Cortex of kidney (tissue), 1 donor: ENCODE measurements around the gene UQCC5.

ENCODE experiments used
- DNase-seq: peaks from one replicate; lab custom pipeline; 2025; lab: John Stamatoyannopoulos, UW

Gene UQCC5

DNA sequence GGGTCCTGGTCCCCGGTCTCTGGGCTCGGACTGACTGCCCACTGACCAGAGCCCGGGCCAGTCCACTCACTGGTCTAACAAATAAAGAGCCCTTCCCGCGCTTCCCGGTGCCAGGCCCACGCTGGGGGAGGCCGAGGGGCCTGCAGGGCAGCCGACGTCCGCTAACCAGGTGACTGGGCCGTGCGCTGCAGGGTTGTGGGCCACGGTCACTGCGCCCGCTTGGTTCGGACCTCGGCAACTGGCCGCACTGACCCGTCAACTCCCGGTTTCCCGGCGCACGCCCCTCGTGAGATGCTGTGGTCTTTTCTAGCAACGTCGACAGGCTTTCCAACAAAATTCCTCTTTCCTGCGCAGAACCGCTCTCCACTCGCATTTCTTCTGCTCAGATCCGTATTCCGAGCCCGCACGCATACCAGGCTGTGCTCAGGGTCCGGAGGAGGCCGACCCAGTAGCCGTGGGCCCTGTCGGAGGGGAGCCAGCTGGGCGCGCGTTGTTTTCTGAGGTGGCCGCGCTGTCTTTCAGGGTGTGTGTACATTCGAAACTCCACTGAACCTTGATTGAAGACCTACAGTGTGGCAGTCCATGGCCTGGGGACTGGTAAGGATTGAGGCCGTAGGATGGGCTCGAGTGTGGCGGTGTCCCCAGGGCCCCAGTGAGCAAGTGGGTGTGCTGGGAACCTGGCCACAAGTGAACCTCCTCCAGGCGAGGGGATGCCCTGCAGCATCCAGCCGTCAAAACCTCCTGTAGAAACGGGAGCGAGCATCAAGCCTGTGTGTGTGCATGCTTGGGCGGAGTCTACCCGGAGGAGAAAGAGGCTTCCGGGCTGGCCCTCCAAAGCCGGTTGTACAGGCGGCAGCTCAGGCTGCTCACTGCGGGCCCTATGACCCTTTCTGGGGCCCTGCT lies 1.9 kb upstream of the UQCC5 start:
- DNase-seq: no peak

DNA sequence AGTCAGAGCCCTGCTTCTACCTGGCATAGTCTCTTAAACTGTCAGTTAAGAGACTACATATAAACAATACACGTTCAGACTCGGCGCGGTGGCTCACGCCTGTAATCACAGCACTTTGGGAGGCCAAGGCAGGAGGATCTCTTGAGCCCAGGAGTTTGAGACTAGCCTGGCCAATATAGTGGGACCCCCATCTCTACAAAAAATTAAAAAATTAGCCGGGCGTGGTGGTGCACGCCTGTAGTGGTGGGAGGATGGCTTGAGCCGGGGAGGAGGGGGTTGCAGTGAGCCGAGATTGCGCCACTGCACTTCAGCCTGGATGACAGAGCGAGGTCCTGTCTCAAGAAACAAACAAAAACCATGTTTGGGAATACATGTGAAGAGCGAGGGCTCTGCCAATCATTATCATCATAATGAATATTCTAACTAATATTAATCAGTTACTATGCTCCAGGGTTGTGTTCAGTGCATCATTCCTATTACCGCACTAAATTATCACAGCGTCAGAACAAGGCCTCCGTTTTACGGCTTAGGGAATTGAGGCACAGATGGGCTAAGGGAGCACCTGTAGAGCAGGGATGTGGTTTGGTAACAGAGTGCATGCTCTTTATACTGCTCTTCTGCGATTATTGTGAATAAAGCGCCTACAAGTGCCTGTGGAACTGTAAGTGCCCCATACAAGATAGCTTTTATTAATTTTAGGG lies 844 bp upstream of the UQCC5 start:
- no peak for DNase-seq

DNA sequence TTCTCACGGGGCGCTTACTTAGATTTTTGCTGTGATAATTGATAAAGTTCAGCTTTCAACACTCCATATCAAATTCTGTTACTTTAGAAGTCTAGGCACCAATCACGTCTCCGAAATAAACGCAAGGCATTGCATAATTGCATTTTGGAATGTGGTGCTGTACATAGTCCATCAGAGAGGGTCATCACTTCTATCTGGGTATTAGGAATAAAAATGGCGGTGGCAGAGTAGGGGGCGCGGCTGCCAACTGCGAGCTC lies 365 bp upstream of the UQCC5 start:
- no peak for DNase-seq

DNA sequence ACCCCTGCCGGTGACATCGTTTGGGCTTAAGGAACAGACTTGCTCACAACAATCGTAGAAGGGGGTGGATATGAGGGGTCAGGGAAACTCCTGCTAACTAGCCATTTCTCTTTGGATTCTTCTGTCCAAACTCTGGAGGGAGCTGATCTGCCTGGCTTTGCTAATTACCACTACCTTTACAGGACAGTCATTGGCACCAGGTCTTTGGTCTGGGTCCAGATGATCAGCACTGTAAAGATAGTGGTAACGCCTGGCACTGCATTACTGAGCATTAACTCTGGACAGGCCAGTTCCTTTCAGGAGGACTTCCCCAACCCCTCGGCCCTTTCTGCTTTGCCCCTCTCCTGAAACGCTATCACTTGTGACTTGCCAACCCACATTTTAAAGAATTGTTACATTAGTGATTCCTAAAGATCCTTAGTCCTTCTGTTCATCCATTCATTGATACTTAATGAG lies 788 bp downstream of the UQCC5 start:
- DNase-seq: no peak

DNA sequence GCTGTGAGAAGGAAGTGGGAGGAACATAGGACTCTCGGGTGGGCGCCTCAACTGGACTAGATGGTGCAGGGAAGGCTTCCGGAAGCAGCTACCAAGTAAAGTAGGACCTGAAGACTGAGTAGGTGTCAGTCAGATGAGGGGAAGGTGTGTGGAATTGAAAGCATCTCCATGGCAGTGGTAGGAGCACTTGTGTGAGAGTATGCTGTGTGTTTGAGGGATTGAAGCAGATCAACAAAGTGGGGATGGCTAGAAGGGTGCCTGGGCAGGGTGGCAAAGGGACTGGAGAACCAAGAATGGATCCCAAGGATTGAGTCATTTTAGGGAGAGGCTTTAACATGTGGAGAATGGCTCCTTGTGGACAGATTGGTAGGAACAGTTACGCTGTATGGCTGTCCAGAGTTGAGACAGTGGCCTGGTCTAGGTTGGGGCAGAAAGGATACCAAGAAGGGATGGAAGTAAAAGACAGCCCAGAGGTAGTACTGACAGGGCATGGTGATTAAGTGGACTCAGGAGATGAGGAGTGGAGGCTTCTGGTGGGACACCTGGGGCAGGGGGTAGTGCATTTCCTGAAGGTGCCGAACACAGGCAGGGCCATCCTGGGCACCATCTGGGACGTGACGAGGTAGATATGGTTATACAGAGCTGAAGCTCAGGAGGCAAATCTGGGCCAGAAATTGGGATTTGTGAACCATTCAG lies 1.5 kb downstream of the UQCC5 start:
- no peak for DNase-seq

DNA sequence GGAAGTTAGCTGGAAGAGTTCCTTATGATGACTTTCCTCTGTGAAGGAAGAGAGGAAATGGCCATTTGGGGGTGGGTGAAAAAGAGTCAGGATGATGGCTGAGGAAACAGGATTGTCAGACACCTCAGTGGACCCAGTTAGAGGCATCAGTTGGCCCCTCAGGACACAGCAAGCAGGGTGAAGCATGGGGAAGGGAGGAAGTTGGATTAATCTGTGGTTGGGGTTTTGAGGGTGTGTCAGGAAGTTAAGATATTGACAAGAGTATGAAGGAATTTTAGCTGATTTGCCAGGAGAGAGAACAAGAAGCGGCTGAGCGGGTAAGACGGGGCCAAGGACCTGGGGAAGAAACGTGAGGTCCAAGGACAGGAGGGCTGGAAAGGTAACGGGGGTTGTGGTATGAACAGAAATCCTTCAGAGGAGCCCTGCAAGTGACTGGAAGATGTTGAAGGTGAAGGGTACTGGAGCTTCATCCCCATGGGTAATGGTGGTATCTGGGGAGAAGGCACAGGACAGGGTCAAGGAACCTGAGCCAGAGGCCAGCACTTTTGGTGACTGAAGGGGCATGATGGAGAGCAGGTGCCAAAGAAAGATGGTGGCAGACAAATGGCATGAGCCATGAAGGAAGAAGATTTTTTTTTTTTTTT lies 2.7 kb downstream of the UQCC5 start:
- DNase-seq: no peak

DNA sequence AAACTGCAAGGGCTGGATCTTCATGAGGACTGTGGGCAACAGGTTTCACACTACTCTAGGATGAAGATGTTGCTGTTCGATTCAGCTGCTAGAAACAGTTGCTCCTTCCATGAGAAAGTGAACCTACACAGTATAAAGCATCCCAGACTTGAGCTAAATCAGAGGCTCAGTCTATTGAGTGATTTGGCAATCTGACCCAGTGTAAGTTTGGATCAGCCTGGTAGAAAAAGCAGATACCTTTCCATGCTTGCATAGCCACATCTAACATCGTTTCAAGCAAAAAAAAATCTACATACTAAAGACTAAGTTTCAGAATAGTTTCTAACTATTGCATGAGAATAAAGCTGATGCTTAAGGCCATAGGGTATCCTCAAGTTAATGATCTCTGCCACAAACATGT lies 4.6 kb downstream of the UQCC5 start:
- no peak for DNase-seq

DNA sequence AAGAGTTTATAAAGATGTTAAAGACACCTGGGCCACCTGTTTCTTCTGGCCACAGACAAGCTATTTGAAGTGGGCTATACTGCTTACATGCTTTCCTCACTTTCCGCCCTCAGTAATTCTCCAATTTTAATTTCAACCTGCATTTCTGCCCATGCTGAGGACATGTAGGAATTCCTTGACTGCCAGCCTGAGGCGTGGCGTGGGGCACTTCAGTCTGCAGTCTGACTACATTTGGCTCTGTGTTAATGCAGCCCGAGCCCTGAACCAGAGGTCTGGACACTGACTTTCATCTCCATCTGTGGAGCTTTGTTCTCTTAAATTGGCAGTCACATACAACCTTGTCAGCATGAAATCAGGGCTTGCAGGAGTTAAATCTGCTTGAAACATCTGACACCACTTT lies 8.5 kb downstream of the UQCC5 start:
- DNase-seq: no peak

DNA sequence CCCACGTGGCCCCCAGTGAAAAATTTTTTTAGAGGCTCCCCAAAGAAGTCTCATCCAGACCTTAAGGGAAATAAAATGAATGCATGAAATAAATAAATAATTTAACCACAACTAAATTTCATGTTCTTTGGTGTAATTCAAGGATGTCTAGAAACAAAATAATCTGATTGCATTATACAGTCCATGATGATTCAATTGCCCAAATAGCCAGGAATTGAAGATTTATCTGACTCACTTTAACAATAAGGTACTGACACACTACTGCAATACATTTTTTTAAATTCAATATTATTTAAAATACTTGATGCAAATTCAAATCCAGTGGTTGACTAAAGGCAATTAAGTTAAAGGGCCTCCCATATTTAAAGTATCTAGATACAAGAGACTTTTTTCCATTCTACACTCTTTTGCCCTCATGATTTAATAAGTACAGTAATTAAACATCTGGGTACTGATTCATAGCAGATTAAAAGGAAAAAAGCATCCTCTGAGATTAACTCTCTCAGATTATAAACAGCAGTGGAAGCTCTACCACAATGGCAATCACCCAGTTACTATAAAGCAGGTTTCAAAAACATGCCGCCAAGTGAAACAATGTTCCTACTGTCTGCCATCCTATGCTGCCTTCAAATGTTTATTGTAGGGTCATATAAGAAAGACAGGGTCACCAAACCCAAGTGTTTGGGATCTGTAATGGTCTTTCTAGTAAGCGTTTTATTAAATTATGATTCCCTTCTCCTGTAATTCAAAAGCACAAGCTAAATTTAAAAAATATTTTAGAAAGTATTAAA lies 9.9 kb downstream of the UQCC5 start:
- no peak for DNase-seq

DNA sequence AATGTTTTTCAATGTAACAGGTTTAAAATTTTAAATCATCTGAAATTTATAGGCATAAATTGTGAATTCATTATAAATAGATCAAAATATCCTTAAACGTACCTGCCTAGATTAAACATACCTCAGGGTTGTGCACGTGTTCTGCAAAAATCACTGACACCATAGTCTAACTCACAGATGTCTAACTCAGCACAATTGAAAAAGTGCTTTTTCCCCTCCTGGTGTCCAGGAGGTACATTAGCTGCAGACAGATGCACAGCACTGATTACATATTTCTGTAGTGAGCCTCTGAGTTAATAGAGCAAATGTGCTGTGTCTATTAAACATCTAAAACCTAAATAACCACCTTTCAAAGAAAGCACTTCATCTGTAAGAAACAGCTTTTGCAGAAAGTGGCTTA lies 10.7 kb downstream of the UQCC5 start:
- no peak for DNase-seq

DNA sequence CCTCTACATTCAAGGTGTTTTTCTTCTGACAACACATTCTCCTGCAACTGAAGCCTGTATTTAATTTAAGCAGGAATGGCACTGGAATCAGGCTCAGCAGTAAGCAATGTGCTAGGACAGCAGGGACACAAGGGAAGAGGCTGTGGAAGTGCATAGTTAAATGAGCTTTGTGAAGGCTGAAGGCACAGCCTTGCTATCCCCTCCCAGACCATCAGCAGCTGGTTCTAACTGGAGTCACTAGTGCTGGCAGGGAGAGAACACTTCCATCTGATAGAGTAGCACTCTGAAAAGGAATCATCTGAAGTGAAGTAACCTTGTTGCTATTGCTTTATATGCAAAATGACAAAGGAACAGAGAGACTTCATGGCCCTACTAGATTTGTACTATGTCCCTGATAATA lies 14.7 kb downstream of the UQCC5 start:
- DNase-seq: no peak

DNA sequence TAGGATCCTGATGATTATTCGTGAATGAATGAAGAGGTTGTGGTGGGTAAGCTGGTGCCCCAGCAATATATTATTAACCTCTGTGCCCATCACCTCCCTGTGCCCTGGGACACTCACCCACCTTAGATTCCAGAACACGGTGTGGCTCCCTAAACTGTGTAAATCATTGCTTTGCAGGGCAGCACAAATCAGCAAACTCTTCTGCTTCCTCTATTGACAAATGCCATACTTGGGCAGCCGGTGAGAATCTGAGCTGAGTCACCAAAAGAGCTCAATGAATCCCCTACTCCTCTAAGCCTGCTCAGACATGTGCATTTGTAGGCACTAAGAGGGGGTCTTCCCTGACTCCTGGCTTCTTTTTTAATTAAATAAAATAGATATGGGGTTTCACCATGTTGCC lies 15.7 kb downstream of the UQCC5 start:
- no peak for DNase-seq

DNA sequence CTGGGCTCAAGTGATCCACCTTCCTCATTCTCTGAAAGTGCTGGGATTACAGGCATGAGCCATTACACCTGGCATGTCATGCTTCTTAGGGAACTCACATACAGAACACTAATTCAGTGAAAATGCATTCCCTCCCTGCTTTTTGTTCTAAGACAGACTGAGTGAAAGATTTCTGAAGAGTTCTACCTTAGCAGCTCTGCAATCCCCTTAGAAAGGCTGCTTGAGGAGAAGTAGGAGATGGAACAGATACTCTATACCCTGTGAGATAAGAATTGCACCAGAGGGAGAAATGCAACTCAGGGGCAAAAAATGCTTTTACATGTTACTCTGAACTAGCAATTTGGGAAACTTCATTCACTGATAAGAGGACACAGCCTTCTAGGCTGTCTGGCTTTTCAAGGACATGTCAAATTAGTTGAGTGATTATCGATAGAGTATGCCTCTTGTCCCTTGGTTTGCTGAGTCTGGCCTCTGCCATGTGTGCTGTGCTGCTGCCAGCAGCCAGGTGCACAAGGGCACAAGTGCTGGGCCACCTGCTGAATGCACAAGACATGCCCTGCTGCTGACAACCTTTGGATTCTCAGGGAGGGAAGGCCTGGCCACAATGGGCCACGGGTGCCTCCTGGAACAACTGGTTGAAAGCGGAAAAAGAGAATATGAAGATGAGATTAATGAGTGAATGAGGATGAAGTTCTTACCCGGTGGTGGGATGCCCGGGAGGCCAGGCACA lies 17.8 kb downstream of the UQCC5 start:
- no peak for DNase-seq

DNA sequence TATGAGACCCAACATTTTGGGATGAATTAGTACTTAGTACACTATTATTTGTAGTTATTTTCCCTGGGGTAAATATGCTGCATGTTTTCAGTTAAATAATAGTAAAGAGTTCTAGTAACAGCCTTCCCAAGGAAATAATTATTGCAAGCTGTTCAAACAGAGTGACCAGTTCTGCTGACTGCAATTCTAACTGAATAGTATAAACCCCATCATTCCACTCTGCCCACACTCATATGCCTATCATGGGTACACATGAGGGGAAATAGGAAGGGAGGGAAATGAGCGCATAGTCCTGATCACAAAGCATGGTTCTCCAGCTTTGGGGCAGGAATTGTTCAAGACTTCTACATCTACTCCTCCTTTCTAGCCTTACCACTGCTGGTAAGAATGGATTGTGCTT lies 18.7 kb downstream of the UQCC5 start:
- no peak for DNase-seq

DNA sequence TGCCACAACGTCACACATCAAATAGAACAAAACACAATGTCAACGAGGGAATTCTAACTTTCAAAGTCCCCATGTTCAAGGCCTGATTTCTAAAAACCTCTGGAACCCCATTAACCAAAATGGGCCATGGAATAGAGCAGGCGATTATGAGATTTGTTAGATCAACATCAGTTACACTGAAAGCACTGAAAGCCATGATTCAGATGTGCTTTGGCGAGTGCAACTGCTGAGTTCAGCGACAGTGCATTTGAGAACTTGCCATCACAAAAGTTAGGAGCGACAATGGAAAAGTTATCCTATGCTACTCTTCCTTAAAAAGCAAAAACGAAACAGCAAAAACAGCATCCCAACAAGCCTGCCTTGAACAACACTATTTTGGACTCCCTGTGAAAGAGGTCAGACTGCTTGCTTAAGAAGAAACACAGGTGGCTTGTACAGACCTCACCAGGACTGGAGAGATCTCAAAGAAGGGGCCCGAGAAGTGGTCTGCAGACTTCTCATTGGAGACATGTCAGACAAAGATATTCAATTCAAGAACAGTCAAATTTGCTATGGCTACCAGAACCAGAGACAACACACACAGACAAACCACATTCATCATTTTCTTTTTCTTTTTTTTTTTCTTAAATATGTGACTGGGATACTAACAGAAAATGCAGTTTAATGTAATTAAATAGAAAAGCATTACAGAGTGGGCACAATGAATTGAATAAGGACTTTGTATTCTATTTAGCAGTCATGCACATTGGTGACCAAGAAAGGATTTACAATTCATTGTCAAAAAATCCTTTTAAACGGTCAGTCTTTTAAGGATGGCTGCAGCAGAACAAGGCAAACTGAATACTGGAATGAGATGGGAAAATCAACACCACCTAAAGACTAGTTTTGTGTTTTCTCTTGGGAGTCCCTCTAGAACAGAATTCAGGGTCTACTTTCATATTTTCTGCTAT lies 20.9 kb downstream of the UQCC5 start:
- no peak for DNase-seq

DNA sequence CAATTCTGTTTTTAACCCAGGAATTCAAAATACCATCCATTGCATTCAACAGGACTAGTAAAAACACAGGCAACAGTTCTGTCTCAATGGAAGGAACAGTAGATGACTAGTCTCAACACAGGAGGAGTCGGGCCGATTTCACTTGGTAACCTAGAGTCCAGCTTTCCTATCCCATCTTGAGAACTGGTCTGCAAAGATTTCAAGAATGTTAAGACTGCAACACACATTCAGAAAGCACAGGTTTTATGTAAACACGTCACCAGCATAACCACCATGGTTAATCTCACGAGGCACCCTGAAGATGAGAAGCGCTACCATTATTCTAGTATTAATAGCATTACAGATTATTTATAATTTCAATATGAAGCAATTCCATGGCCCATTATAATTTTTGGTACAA lies 22.0 kb downstream of the UQCC5 start:
- no peak for DNase-seq

DNA sequence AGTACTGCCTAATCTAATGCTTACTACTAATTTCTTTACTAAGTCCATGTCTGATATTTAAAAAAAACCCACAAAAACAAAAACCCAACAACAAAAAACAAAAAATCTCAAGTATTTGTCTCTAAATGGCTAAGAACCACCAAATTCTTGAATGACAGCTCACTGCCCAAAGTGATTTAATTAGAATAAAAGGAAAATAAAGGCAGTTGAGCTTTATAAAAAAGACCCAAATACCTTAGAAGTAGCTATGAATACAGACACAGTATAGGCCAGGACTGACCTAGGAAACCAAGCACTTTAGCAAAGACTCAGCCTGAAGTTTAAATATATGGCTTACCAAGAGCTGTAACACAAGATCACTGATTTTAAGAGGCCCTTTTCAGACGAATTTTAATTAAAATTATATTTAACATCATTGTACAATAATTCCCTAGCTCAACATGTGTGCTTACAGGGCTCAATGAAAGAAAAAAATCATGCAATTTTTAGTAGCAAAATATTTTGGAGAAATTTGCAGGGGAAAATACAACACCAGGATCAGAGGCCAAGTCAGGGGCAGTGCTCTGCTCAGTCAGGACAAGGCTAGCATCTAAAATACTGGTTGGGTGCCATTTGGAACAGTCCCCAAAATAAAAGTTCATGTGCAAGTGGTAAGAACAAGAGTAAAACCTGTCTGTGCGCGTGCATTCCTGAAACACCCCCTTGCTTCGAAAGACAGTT lies 24.8 kb downstream of the UQCC5 start:
- DNase-seq: no peak

DNA sequence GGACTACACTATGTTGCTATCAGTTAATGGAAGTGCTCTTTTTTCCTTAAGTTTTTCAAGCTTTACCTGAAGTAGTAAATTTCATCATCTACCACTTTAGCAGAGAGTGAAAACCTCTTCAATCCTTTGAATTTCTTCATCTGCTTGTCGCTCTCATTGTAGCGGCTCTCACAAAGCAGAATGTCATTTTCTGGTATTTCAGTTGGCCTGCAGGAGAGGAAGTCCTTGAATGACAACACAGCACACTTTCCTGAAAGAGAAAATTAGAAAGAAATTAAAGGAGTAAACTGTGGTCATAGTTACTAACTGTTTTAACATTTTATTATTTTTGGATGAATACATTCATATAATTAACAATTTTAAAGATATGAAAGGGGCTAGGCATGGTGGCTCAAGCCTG lies 27.6 kb downstream of the UQCC5 start:
- no peak for DNase-seq

DNA sequence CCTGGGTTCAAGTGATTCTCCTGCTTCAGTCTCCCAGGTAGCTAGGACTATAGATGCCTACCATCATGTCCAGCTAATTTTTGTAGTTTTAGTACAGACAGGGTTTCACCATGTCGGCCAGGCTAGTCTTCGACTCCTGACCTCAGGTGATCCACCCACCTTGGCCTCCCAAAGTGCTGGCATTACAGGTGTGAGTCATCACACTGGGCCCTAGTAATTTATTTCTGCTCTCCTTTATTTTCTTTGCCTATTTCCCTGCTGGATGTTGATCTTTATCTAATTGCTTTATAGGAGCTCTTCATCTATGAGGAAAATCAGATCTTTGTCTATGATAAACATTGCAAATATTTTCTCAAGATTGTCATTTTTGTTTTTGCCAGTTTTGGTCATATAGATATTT lies 31.7 kb downstream of the UQCC5 start:
- no peak for DNase-seq
